ENCODE data around the gene CENPV. TPM values are rescaled to one million over a fixed set of nuclear protein-coding genes. Genes with fewer than 3 reads are reported as not detected.
"Not testable (repeated sequence)": the region's sequence is repeated elsewhere in the genome, so short reads cannot be mapped to it uniquely, and the experiment has no call there.

CENPV gene
- total RNA-seq, 1 donor from 2014 or later = 21.8 TPM

DNA sequence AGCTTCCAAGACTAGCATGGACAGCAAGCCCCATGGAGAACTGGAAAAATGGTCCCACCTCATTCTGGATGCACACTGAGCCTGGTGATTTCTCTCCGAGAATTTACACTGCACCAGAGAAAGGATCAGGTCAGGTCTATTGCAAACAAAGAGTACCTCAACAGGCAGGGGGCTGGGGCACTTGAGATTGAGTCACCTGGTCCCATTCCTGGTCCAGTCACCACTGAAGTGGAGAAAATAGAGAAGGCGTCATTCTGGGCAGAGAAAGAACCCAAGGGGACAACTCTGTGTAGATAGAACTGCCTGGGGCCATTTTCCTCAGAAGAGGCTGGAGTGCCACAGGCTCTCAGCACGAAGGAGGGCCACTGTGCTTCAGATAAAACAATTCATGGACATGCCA is 38.4 kb downstream of the CENPV start:
- no peak for DNase-seq (ENCODE audit: extremely low read depth, low read depth, low spot score)

DNA sequence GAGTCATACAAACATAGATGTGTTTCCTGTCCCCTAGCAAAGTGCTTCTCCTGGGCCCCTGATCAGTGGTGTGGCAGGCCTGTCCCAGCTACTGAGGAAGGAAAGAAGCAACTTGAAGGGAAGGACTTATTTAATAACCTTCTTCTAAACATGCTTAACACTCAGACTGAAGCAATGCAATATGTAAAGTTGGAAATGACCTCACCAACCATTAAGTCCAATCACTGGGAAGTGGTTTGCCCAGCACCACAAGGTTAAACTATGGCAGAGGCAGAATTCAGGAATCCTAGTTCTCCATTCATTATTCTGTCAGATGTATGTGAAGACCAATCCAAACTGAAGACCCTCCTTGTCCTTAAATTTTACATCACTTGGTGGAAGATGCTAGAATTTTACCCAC is 39.1 kb downstream of the CENPV start:
- DNase-seq (ENCODE audit: extremely low read depth, low read depth, low spot score) = no peak

DNA sequence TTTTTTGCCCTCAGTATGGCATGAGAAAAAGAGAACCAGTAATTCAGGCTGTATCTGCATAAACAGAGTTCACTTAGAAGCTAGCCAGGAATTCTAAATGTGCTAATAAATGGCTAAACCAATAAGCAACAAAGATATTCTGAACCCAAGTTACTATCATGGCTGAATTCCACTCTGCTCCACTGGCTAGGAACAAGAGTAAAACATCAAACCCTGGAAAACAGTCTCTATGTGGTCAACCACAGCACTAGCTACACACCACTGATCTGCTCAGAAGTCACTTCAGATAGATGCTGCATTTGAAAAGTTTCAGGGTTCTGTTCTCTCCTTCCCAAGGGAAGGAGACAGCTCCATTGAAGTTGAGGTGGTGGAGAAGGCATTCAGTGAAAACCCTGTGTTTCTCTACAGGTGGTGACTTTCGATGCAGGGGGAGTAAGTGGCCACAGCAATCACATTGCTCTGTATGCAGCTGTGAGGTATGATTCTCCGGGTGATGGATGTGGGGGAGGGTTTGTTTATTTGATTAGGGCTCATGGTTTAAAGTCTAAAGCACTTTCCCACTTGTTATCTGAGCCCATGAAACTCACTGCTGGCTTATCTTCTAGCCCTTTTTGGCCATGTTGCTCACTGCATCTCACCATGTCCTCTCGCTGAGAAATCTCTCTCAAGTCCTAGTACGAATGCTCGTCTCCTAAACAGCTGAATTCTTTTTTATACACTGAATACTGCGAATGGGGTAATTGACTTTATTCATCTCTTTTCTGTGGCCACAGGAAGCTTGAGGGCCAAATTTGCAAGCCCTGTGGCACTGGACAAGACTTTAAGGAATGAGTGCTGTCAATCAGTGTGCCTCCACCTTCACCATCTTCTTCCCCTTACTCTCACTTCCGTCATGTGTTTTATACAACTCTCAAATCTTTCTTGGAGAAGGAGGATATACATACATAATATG is 39.9 kb downstream of the CENPV start:
- DNase-seq (ENCODE audit: extremely low read depth, low read depth, low spot score) = no peak

DNA sequence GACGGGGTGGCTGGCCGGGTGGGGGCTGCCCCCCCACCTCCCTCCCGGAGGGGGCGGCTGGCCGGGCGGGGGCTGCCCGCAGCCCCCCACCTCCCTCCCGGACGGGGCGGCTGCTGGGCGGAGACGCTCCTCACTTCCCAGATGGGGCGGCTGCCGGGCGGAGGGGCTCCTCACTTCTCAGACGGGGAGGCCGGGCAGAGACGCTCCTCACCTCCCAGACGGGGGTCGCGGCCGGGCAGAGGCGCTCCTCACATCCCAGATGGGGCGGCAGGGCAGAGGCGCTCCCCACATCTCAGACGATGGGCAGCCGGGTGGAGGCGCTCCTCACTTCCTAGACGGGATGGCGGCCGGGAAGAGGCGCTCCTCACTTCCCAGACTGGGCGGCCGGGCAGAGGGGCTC is 41.2 kb downstream of the CENPV start:
- not testable (repeated sequence) for DNase-seq (ENCODE audit: extremely low read depth, low read depth, low spot score)

DNA sequence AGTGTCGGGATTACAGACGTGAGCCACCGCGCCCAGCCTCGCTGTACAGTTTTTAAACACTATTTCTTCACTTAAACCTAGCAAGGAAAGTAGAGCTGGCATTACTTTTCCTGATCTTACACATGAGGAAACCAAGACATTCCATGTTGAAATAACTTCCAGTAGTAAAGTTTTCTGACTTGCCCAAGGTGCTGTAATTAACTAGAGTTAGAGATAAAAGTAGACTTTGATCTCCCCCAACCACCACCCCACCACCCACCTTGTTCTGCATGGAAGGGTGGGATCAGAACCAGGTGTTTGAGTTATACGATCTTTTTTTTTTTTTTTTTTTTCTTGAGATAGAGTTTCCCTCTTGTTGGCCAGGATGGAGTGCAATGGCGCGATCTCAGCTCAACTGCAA is 47.1 kb downstream of the CENPV start:
- no peak for DNase-seq (ENCODE audit: extremely low read depth, low read depth, low spot score)

DNA sequence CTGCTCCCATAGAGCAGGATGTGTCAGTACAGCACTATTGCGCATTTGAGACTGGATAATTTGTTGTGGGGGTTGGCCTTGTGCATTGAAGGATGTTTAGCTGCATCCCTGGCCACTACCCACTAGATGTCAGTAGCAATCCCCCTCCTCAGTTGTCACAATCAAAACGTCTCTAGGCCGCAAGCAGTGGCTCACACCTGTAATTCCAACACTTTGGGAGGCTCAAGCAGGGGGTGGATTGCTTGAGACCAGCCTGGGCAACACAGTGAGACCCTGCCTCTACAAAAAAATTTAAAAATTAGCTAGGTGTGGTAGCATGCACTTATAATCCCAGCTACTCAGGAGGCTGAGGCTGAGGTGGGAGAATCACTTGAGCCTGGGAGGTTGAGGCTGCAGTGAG is 48.4 kb downstream of the CENPV start:
- DNase-seq (ENCODE audit: extremely low read depth, low read depth, low spot score) = no peak

DNA sequence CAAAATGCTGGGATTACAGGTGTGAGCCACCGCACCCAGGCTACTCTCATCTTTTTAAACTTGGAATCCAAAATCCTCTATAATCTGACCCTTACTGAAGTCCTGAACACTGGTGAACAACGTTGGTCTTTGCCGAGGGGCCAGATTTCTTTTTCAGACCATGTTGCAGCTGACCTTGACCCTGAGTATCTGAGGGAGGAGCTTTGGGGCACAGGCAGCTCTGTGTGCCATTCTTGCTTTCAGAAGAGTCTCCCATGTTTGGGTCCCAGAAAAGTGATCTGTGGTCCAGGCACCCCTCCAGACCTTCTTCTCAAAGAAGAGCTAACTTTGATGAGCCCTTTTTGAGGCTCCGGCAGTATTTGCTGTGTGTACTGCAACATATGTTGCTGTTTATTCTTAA is 50.4 kb downstream of the CENPV start:
- DNase-seq (ENCODE audit: extremely low read depth, low read depth, low spot score) = no peak

DNA sequence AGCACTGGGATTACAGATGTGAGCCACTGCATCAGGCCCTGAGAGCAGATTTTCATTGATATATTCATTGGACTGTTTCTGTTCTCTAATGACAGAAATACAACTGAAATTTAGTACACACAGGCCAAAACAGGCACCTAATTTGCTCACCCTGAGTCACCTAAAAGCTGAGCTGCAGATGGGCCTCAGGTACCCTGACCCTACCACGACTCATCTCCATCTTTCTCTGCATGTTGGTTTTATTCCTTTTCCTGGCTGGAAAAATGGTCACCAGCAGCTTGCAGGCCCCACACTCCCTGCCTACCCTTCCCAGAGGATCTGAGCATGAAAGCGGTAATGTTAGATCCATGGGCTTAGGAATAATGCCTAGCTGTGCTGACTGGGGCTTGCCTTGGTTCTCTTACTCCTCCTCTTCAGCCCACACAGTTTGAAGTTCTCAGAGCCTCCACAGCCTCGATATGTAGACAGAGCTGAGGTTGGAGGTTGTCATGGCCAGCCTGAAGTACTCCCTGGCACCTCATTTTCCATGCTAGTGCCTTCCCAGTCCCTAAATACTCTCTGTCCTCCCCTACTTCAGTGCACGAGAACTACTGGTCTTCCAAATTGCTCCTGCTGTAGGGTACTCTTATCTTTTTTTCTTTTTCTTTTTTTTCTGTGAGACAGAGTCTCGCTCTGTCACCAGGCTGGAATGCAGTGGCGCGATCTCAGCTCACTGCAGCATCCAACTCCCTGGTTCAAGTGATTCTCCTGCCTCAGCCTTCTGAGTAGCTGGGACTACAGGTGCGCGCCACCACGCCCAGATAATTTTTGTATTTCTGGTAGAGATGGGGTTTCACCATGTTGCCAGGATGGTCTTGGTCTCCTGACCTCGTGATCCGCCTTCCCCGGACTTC is 51.1 kb downstream of the CENPV start:
- no peak for DNase-seq (ENCODE audit: extremely low read depth, low read depth, low spot score)

DNA sequence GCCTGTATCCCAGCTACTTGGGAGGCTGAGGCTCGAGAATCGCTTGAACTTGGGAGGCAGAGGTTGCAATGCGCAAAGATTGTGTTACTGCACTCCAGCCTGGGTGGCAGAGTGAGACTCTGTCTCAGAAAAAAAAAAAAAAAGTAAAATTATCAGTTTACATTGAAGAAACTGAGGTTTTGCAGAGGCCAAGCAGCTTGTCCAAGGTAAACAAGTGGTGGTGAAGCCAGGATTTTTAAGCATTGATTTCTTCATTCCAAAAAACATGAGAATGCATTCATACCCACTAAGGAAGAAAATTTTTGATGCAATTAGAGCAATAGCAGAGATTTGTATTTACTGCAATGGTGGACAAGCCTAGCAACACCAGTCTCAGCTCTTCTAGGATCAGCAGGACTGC is 52.7 kb downstream of the CENPV start:
- no peak for DNase-seq (ENCODE audit: extremely low read depth, low read depth, low spot score)

DNA sequence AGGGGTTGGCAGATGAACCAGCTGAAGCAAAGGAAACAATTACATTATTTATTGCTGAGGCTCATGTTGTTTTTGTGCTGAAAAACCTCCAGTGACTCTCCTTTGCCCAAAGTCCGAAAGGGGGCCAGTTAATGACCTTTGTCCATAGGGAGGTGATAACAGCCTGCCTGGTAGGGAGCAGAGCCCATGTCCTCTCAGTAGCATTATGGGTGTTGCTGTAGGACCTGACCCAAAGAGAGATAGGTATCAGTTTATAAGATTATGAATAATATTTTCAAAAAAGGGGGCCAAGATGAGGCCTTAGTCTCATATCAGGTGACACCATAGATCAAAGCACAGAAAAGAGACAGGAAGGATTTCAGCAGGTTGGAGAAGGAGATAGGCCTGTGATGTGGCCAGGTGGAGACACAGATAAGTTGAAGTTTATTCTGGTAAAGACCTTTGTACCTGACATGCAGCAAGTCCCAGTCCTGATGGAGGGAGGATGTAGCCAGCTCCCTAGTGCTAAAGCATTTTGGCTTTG is 55.1 kb downstream of the CENPV start:
- DNase-seq (ENCODE audit: extremely low read depth, low read depth, low spot score) = no peak

DNA sequence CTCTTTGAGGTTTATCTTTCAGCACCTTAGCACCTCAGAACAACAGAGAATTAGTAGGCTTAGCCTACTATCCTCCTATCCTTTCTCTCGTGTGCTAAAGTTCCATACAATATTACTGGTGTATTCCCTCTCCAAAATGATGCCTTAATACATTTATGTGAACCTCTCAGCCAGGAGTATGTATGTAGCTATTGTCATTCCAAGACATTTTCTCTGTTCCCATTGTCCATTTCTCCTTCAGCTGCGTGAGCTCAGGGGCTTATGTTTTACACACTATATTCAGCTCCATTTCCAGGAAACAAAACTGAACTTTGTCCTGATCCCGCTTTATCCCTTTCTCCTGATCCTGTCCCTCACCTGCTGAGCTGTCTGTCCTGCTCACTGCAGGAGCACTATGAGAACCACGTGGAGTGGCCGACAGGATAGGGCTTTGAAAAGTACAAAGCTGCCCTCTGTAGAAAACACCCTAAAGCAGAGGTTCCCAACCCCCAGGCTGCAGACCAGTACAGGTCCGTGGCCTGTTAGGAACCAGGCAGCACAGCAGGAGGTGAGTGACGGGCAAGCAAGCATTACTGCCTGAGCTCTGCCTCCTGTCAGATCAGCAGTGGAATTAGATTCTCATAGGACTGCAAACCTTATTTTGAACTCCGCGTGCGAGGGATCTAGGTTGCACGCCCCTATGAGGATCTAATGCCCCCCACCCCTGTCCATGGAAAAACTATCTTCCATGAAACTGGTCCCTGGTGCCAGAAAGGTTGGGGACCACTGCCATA is 55.7 kb downstream of the CENPV start:
- DNase-seq (ENCODE audit: extremely low read depth, low read depth, low spot score) = no peak

DNA sequence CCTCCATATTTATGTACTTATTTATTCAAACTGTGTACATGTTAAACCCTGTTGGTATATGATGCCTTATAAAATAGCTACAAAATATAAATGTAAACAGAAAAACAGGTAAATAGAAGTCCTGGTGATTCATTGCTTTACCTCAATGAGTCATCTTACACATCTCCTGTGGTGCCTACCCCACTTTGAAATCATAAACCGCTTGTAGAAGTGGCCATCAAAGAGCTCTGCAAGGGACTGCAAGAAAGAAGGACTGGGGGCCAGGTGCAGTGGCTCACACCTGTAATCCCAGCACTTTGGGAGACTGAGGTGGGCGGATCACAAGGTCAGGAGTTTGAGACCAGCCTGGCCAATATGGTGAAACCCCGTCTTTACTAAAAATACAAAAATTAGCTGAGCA is 57.2 kb downstream of the CENPV start:
- not testable (repeated sequence) for DNase-seq (ENCODE audit: extremely low read depth, low read depth, low spot score)

DNA sequence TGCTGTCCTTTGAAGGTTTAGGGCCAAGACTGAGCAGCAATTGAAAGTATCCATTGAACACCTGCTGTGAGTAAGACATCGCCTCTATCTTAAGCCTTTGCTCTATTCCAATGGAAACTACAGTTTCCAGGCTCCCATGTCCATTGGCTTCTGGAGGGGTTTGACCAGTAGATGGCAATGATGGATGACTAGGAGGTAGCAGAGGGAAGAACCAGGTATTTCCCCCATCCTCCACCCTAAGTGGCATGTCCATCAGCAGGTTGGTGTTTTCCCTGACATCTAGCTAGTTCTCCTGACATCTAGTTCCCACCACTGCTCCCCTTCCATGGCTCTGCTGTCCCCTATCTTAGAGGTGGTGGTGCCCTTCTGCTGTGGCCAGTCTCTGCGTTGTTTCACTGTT is 58.7 kb downstream of the CENPV start:
- DNase-seq (ENCODE audit: extremely low read depth, low read depth, low spot score) = no peak

DNA sequence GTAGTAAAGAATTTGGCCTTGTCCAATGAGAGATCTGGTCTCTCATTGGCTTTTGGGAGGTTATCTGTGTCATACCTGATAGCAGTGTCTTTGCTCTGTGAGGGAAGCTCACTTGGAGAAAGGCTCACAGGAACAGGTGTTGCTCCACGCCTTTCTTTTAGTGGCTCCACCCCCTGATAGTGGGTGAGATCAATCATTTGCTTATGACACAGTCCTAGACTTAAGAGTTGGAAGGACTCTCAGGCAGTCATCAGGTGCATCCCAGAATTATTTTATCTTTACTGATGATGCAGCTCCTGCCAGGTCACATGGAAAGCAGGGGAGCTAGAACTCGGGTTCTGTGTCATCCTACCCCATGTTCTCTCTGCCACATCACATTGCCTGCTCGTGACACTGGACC is 59.3 kb downstream of the CENPV start:
- DNase-seq (ENCODE audit: extremely low read depth, low read depth, low spot score) = no peak

Other genes with a start within 250 kb of the CENPV start
- 72.0 and 107 TPM in 2 replicates for gene NCOR1, start 137.9 kb downstream of the CENPV start, total RNA-seq
- gene PIGL, start 136.3 kb downstream of the CENPV start, total RNA-seq = 18.9 and 35.4 TPM in 2 replicates
- gene UBB, start 27.6 kb upstream of the CENPV start, total RNA-seq = 1,074 and 1,076 TPM in 2 replicates
- gene TRPV2, start 62.1 kb upstream of the CENPV start, total RNA-seq = 58.5 and 67.3 TPM in 2 replicates
- 0.88 and 1.2 TPM in 2 replicates for gene LRRC75A, start 138.7 kb upstream of the CENPV start, total RNA-seq
- 3.2 and 4.3 TPM in 2 replicates for gene ZNF287, start 215.7 kb upstream of the CENPV start, total RNA-seq